Prostate gland (tissue), 2 donors: ENCODE data around the gene GPR31. TPM values are rescaled to one million over a fixed set of nuclear protein-coding genes. Genes with fewer than 3 reads are reported as not detected.

Experiments
- DNase-seq: peaks from one replicate; pipeline ENCODE4 v3.0.0-alpha.2; 2019; ENCODE audit warnings: low spot score
- H3K27ac ChIP-seq, 2 donors: fragments of 200-600 bp; sonication (generic); 2 replicates each; pipeline ENCODE4 v1.5.1; 2017 to 2019
- H3K27me3 ChIP-seq: fragments of 200-600 bp; sonication (generic); replicated peaks from 2 replicates; pipeline ENCODE4 v1.5.1; 2019; ENCODE audit not compliant: insufficient read depth
- H3K36me3 ChIP-seq, 2 donors: fragments of 200-600 bp; sonication (generic); 1 replicate in 1 of 2; 2 replicates in 1 of 2; pipeline versions ENCODE4 v1.5.1 to v1.8.1; 2017 to 2019
- H3K4me1 ChIP-seq: fragments of 200-600 bp; sonication (generic); replicated peaks from 2 replicates; pipeline ENCODE4 v1.5.1; 2019
- H3K4me3 ChIP-seq, 2 donors: fragments of 200-600 bp; sonication (generic); 2 replicates each; pipeline ENCODE4 v1.5.1; 2017 to 2019
- H3K9me3 ChIP-seq: fragments of 200-600 bp; sonication (generic); 2 replicates; pipeline ENCODE4 v1.5.1; 2017
- CTCF ChIP-seq, 4 experiments: fragments of 200-600 bp in 2 of 4; fragments of 450-650 bp in 2 of 4; sonication (generic) in 2 of 4; IDR thresholded peaks; 1 replicate in 3 of 4; 2 replicates in 1 of 4; pipeline ENCODE4 v1.5.1; 2016 to 2019; ENCODE audit warnings: antibody characterized with exemption in 4 of 4, mild to moderate bottlenecking in 2 of 4, moderate library complexity in 2 of 4
- POLR2A ChIP-seq: fragments of 450-650 bp; IDR thresholded peaks from one replicate; pipeline ENCODE4 v1.6.1; 2016; ENCODE audit warnings: antibody characterized with exemption, mild to moderate bottlenecking
- POLR2AphosphoS5 ChIP-seq: sonication (generic); formaldehyde crosslinking; IDR thresholded peaks from one replicate; pipeline ENCODE4 v1.6.1; 2017; ENCODE audit warnings: antibody characterized with exemption
- WGBS: methylation state at CpG from one replicate; pipeline ENCODE4 v1.1.5; 2018; 5-methylcytosine and 5-hydroxymethylcytosine counted together
- intact Hi-C: fragments of 100-400 bp; cut with DNase I; formaldehyde crosslinking; loops from one replicate; pipeline ENCODE4 v1.14.2; 2022
- total RNA-seq, 2 donors: library from RNA; depleted of rRNA; stranded (reverse); fragments of >200 nt; gene quantifications; one replicate each; pipeline ENCODE4 v1.1.0, GENCODE V29; 2016

The GPR31 gene
- total RNA-seq, 2 donors from 2014 or later = not detected

GRCh38 chr6:167130008-167130677 lies 27.6 kb downstream of the GPR31 start:
- WGBS = 71% methylated on average over 6 of the region's 6 CpGs
- no peak for DNase-seq
- Histone ChIP-seq H3K36me3 (no peaks in the 10 kb centered on the region), H3K9me3 (no peaks in the 10 kb centered on the region), H3K27ac (no peak overlapping the region), H3K27me3 (no peaks in the 10 kb centered on the region), H3K4me3 (no peak overlapping the region), H3K4me1 (no peaks in the 10 kb centered on the region)
- intact Hi-C loops = no loop called here
- no peak for TF ChIP-seq CTCF (IDR thresholded peaks at IDR 0.05)
- no peak for TF ChIP-seq POLR2AphosphoS5
- TF ChIP-seq POLR2A = no peak

DNA sequence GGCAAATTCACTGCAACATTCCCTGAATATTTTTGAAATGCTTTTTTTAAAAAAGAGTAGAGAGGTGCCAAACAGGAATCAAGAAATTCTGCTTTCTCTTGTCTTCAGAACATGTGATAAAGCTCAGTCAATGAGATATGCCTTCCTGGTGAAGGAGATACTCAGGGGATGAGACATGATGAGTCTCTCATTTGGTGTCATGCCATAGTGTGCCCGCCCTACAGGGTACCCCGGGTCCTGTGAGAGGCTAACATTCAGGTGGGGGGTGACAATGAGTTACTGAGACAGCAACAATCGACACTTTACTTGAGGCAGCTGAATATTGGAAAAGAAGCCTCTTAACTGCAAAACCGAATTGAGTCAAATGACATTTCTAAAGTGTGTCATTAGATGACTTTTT lies 28.2 kb downstream of the GPR31 start:
- H3K9me3 ChIP-seq = no peaks in the 10 kb centered on the region
- no peak overlapping the region for H3K27ac ChIP-seq
- no peak for TF ChIP-seq CTCF (IDR thresholded peaks at IDR 0.05)
- no peak for TF ChIP-seq POLR2A
- TF ChIP-seq POLR2AphosphoS5 = no peak
- H3K36me3 ChIP-seq = no peaks in the 10 kb centered on the region
- 91% methylated on average over 4 of the region's 4 CpGs for WGBS
- H3K4me3 ChIP-seq = no peak overlapping the region
- no peaks in the 10 kb centered on the region for H3K4me1 ChIP-seq
- intact Hi-C loops = no loop called here
- no peaks in the 10 kb centered on the region for H3K27me3 ChIP-seq
- no peak for DNase-seq

GRCh38 chr6:167129159-167129558 lies 28.6 kb downstream of the GPR31 start:
- Histone ChIP-seq H3K36me3 (no peaks in the 10 kb centered on the region), H3K27me3 (no peaks in the 10 kb centered on the region), H3K27ac (no peak overlapping the region), H3K4me1 (no peaks in the 10 kb centered on the region), H3K9me3 (no peaks in the 10 kb centered on the region), H3K4me3 (no peak overlapping the region)
- no peak for TF ChIP-seq POLR2AphosphoS5
- TF ChIP-seq POLR2A = no peak
- no peak for TF ChIP-seq CTCF (IDR thresholded peaks at IDR 0.05)
- no peak for DNase-seq
- intact Hi-C loops = no loop called here
- WGBS = 81% methylated on average over 6 of the region's 6 CpGs

DNA sequence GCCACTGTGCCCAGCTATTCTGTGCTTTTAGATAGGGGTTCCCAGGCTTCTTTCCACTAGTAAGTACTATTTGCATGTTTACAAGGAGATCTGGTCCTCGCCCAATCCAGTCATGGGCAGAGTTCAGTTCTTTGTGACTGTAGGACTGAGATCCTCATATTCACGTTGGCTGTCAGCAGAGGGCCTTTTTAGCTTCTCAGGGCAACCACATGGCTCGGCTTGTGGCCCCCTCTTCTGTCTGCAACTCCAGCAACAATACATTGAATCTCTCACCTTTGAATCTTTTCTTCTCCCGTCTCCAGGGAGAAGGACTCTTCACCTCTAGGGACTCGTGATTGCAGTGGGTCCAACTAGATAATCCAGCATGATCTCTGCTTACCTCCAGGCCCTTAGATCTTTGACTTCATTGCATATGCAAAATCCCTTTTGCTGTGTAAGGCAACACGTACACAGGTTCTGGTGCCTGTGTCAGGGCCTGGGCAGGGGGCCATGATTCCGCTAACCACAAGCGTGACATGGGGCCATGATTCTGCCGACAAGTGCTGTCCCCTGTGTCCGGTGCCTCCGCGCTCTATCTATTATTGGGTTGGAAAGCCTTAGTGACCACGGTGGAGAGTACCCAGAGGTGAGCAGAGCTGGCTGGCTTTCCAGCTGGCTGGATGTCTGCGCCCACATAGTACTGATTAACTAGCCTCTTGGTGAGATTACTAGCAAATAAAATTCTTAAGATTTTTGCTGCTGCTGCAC lies 29.8 kb downstream of the GPR31 start:
- no peak overlapping the region for H3K4me3 ChIP-seq
- H3K9me3 ChIP-seq = no peaks in the 10 kb centered on the region
- no peaks in the 10 kb centered on the region for H3K36me3 ChIP-seq
- no peaks in the 10 kb centered on the region for H3K27me3 ChIP-seq
- H3K27ac ChIP-seq = no peak overlapping the region
- no peak for DNase-seq
- TF ChIP-seq POLR2A (no peak), POLR2AphosphoS5 (no peak), CTCF (IDR thresholded peaks at IDR 0.05) (no peak)
- no peaks in the 10 kb centered on the region for H3K4me1 ChIP-seq
- WGBS = 89% methylated on average over 14 of the region's 14 CpGs
- intact Hi-C loops = no loop called here
